Nephron (organoid): Measurements from ENCODE around the gene ARFRP1.
"Not testable (repeated sequence)": the region's sequence is repeated elsewhere in the genome, so short reads cannot be mapped to it uniquely, and the experiment has no call there.

Experiments
- H3K27ac Mint-ChIP-seq, 3 experiments: 2 replicates each; pipeline ENCODE4 v1.8.0; 2020; ENCODE audit warnings: mixed read lengths in 3 of 3, mild to moderate bottlenecking in 2 of 3, moderate library complexity in 1 of 3
- H3K27me3 Mint-ChIP-seq: 2 replicates; pipeline ENCODE4 v1.8.0; 2021; ENCODE audit warnings: low read depth, mild to moderate bottlenecking, moderate library complexity, mixed read lengths
- H3K36me3 Mint-ChIP-seq: 2 replicates; pipeline ENCODE4 v1.8.0; 2020; ENCODE audit warnings: low read depth, mixed read lengths
- H3K4me1 Mint-ChIP-seq: 2 replicates; pipeline ENCODE4 v1.8.0; 2020; ENCODE audit warnings: mixed read lengths
- H3K4me3 Mint-ChIP-seq, 3 experiments: 2 replicates each; pipeline ENCODE4 v1.8.0; 2020; ENCODE audit warnings: mild to moderate bottlenecking in 3 of 3, mixed read lengths in 3 of 3, moderate library complexity in 2 of 3
- H3K9me3 Mint-ChIP-seq: 2 replicates; pipeline ENCODE4 v1.8.0; 2020; ENCODE audit warnings: mixed read lengths
- TF ChIP-seq, protein P1 (sequence below), 3 experiments: fragments of 200-600 bp; sonication (generic); IDR thresholded peaks; one replicate each; pipeline ENCODE4 v1.5.0; 2021; ENCODE audit warnings: antibody characterized with exemption in 3 of 3; ENCODE audit not compliant: unreplicated experiment in 3 of 3

The ARFRP1 gene

GRCh38 chr20:63661959-63662812, 45.6 kb downstream of the ARFRP1 start:
- no peaks in the 10 kb centered on the region for H3K27me3 Mint-ChIP-seq
- H3K27ac Mint-ChIP-seq: no peak overlapping the region
- TF ChIP-seq, protein P1, sequence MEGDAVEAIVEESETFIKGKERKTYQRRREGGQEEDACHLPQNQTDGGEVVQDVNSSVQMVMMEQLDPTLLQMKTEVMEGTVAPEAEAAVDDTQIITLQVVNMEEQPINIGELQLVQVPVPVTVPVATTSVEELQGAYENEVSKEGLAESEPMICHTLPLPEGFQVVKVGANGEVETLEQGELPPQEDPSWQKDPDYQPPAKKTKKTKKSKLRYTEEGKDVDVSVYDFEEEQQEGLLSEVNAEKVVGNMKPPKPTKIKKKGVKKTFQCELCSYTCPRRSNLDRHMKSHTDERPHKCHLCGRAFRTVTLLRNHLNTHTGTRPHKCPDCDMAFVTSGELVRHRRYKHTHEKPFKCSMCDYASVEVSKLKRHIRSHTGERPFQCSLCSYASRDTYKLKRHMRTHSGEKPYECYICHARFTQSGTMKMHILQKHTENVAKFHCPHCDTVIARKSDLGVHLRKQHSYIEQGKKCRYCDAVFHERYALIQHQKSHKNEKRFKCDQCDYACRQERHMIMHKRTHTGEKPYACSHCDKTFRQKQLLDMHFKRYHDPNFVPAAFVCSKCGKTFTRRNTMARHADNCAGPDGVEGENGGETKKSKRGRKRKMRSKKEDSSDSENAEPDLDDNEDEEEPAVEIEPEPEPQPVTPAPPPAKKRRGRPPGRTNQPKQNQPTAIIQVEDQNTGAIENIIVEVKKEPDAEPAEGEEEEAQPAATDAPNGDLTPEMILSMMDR (IDR thresholded peaks at IDR 0.05; ENCODE audit: unreplicated experiment in 3 of 3): no peak
- peaks cover 21% of the 10 kb centered on the region for H3K4me1 Mint-ChIP-seq
- peak overlapping the region; percentile 30 to 57 (median 36) for H3K4me3 Mint-ChIP-seq
- peaks cover 19% of the 10 kb centered on the region for H3K36me3 Mint-ChIP-seq
- H3K9me3 Mint-ChIP-seq: no peaks in the 10 kb centered on the region

DNA sequence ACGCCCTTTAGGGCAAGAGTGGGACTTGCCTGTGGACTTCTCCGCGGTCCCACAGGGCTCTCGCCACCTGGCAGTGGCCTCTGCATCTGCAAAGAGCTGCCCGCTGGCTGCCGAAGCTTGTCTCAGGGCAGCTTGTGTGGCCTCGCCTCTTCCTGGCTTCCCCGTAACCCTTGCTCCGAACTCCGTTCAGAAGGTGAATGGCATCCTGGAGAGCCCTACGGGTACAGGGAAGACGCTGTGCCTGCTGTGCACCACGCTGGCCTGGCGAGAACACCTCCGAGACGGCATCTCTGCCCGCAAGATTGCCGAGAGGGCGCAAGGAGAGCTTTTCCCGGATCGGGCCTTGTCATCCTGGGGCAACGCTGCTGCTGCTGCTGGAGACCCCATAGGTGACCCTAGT, 46.7 kb downstream of the ARFRP1 start:
- TF ChIP-seq, protein P1 (IDR thresholded peaks at IDR 0.05; ENCODE audit: unreplicated experiment in 3 of 3): no peak
- peaks cover 21% of the 10 kb centered on the region for H3K4me1 Mint-ChIP-seq
- peaks cover 14% of the 10 kb centered on the region for H3K36me3 Mint-ChIP-seq

GRCh38 chr20:63660622-63661021, 47.2 kb downstream of the ARFRP1 start:
- peaks cover 10% of the 10 kb centered on the region for H3K36me3 Mint-ChIP-seq
- H3K4me3 Mint-ChIP-seq: peak overlapping the region; percentile 72 to 98 (median 96)
- H3K27ac Mint-ChIP-seq: peak overlapping the region in 2 of 3 experiments; percentile 7 to 95
- TF ChIP-seq, protein P1 (IDR thresholded peaks at IDR 0.05; ENCODE audit: unreplicated experiment in 3 of 3): no peak
- no peaks in the 10 kb centered on the region for H3K27me3 Mint-ChIP-seq
- peaks cover 21% of the 10 kb centered on the region for H3K4me1 Mint-ChIP-seq
- H3K9me3 Mint-ChIP-seq: no peaks in the 10 kb centered on the region

More for the DNA sequence above, 46.7 kb downstream of the ARFRP1 start:
- Mint-ChIP-seq H3K4me3 (no peak overlapping the region), H3K27ac (peak overlapping the region in 1 of 3 experiments; percentile 95), H3K27me3 (no peaks in the 10 kb centered on the region), H3K9me3 (no peaks in the 10 kb centered on the region)

DNA sequence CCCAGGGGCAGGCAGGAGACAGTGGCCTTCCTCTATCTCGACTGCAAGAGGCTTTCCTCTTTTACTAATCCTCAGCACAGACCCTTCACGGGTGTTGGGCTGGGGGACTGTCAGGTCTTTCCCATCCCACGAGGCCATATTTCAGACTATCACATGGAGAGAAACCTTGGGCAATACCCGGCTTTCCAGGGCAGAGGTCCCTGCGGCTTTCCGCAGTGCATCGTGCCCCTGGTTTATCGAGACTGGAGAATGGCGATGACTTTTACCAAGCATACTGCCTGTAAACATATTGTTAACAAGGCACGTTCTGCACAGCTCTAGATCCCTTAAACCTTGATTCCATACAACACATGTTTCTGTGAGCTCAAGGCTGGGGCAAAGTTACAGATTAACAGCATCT, 47.6 kb downstream of the ARFRP1 start:
- Mint-ChIP-seq H3K4me1 (peaks cover 21% of the 10 kb centered on the region), H3K4me3 (peak overlapping the region; percentile 95 to 98 (median 96)), H3K27ac (peak overlapping the region; percentile 7 to 96 (median 95))
- H3K27me3 Mint-ChIP-seq, H3K36me3 Mint-ChIP-seq, H3K9me3 Mint-ChIP-seq: not testable (repeated sequence)

- peaks cover 21% of the 10 kb centered on the region for H3K4me1 Mint-ChIP-seq
- peak overlapping the region; percentile 95 to 98 (median 96) for H3K4me3 Mint-ChIP-seq
- peak overlapping the region; percentile 95 to 99 (median 96) for H3K27ac Mint-ChIP-seq
- no peaks in the 10 kb centered on the region for H3K27me3 Mint-ChIP-seq
- H3K36me3 Mint-ChIP-seq: peaks cover 6% of the 10 kb centered on the region
- no peaks in the 10 kb centered on the region for H3K9me3 Mint-ChIP-seq
- TF ChIP-seq, protein P1 (IDR thresholded peaks at IDR 0.05; ENCODE audit: unreplicated experiment in 3 of 3): no peak
Observed at GRCh38 chr20:63659370-63659769, 48.4 kb downstream of the ARFRP1 start.

GRCh38 chr20:63658749-63659187, 49.0 kb downstream of the ARFRP1 start:
- no peaks in the 10 kb centered on the region for H3K9me3 Mint-ChIP-seq
- H3K4me1 Mint-ChIP-seq: peaks cover 21% of the 10 kb centered on the region
- peak overlapping the region; percentile 95 to 98 (median 96) for H3K4me3 Mint-ChIP-seq
- peak overlapping the region; percentile 95 to 99 (median 96) for H3K27ac Mint-ChIP-seq
- TF ChIP-seq, protein P1 (IDR thresholded peaks at IDR 0.05; ENCODE audit: unreplicated experiment in 3 of 3): no peak
- H3K36me3 Mint-ChIP-seq: peaks cover 6% of the 10 kb centered on the region
- no peaks in the 10 kb centered on the region for H3K27me3 Mint-ChIP-seq
